PC-3 (cell line): ENCODE results near the gene UGCG. TPM values are rescaled to one million over a fixed set of nuclear protein-coding genes. Genes with fewer than 3 reads are reported as not detected.
"Not testable (repeated sequence)": the region's sequence is repeated elsewhere in the genome, so short reads cannot be mapped to it uniquely, and the experiment has no call there.

ENCODE experiments used
- ATAC-seq: fragments of 200-7000 bp; cut with Tn5 transposase; 2 replicates; pipeline ENCODE4 v1.9.1; 2020; ENCODE audit warnings: mild to moderate bottlenecking, moderate library complexity
- BruUV-seq: library from RNA; stranded (reverse); fragments of 400-500 nt; replicated peaks from 2 replicates; lab custom pipeline; 2021; lab: Mats Ljungman, UMichigan
- CTCF ChIA-PET: fragments of 300-600 bp; sonication (Branson Sonifier 250); formaldehyde crosslinking; loops from one replicate; lab custom pipeline; 2022; ENCODE audit warnings: antibody characterized with exemption; lab: Charles Lee
- POLR2A ChIA-PET: fragments of 300-600 bp; sonication (Branson Sonifier 250); formaldehyde crosslinking; loops from one replicate; lab custom pipeline; 2022; ENCODE audit warnings: antibody characterized with exemption; ENCODE audit not compliant: unreplicated experiment; lab: Charles Lee
- DNase-seq: peaks from one replicate; pipeline ENCODE4 v3.0.0-alpha.2; 2015
- H2AFZ ChIP-seq: fragments of 300-600 bp; sonication (generic); 2 replicates; pipeline ENCODE4 v1.6.0; 2016; ENCODE audit warnings: antibody characterized with exemption, low read length
- H3F3A ChIP-seq: fragments of 300-600 bp; sonication (generic); one replicate; pipeline ENCODE4 v1.6.0; 2017; ENCODE audit warnings: antibody characterized with exemption, low read length, control low read depth, mild to moderate bottlenecking; ENCODE audit not compliant: unreplicated experiment
- H3K27ac ChIP-seq: fragments of 300-600 bp; sonication (generic); 2 replicates; pipeline ENCODE4 v1.5.1; 2016; ENCODE audit warnings: mild to moderate bottlenecking, low read length
- H3K27me3 ChIP-seq: fragments of 300-600 bp; sonication (generic); 2 replicates; pipeline ENCODE4 v1.6.1; 2016; ENCODE audit warnings: low read length, mixed read lengths
- H3K36me3 ChIP-seq: fragments of 300-600 bp; sonication (generic); 2 replicates; pipeline ENCODE4 v1.6.1; 2016; ENCODE audit warnings: low read depth, mixed run types, low read length, mixed read lengths
- H3K4me1 ChIP-seq: fragments of 300-600 bp; sonication (generic); 2 replicates; pipeline ENCODE4 v1.5.1; 2016; ENCODE audit warnings: low read length; ENCODE audit not compliant: insufficient read depth
- H3K4me2 ChIP-seq: fragments of 300-600 bp; sonication (generic); 2 replicates; pipeline ENCODE4 v1.6.0; 2016; ENCODE audit warnings: low read length
- H3K4me3 ChIP-seq: fragments of 300-600 bp; sonication (generic); 2 replicates; pipeline ENCODE4 v1.5.1; 2016; ENCODE audit warnings: mild to moderate bottlenecking, low read length, mixed read lengths
- H3K79me2 ChIP-seq: fragments of 300-600 bp; sonication (generic); 2 replicates; pipeline ENCODE4 v1.6.1; 2017; ENCODE audit warnings: low read length, mixed read lengths
- H3K9ac ChIP-seq: fragments of 300-600 bp; sonication (generic); 2 replicates; pipeline ENCODE4 v1.6.0; 2016; ENCODE audit warnings: mild to moderate bottlenecking, low read length
- H3K9me2 ChIP-seq: fragments of 300-600 bp; sonication (generic); replicated peaks from 2 replicates; pipeline ENCODE4 v1.6.1; 2016; ENCODE audit warnings: mixed run types, low read length, mixed read lengths
- H3K9me3 ChIP-seq: fragments of 300-600 bp; sonication (generic); 2 replicates; pipeline ENCODE4 v1.6.1; 2016; ENCODE audit warnings: low read length, mixed read lengths
- H4K20me1 ChIP-seq: fragments of 300-600 bp; sonication (generic); 2 replicates; pipeline ENCODE4 v1.6.1; 2016; ENCODE audit warnings: low read length, mixed read lengths
- CTCF ChIP-seq: fragments of 300-600 bp; sonication (generic); conservative IDR thresholded peaks from 2 replicates; pipeline ENCODE4 v1.5.1; 2017; ENCODE audit warnings: antibody characterized with exemption, low read depth, mild to moderate bottlenecking, low read length
- EZH2 ChIP-seq: fragments of 300-600 bp; sonication (generic); IDR thresholded peaks from one replicate; pipeline ENCODE4 v1.6.1; 2017; ENCODE audit warnings: antibody characterized with exemption, mild to moderate bottlenecking, low read length; ENCODE audit not compliant: unreplicated experiment
- EZH2phosphoT487 ChIP-seq: fragments of 300-600 bp; sonication (generic); IDR thresholded peaks from 2 replicates; pipeline ENCODE4 v1.6.1; 2018; ENCODE audit warnings: mild to moderate bottlenecking, antibody characterized with exemption, low read length, borderline replicate concordance
- intact Hi-C: fragments of 100-400 bp; cut with micrococcal nuclease; formaldehyde crosslinking; loops from 2 replicates; pipeline ENCODE4 v1.9.0; 2023
- total RNA-seq: library from RNA; depleted of rRNA; stranded (reverse); fragments of >200 nt; gene quantifications from 2 replicates; pipeline ENCODE4 v1.2.3, GENCODE V29; 2014

The UGCG gene
- total RNA-seq, 1 experiment from 2014 or later, result 29.4 TPM

- Histone ChIP-seq H3K36me3 (no peaks in the 10 kb centered on the region), H3K4me3 (no peak overlapping the region), H3K4me1 (peaks cover 34% of the 10 kb centered on the region), H3K27ac (peak overlapping the region; percentile 87), H3K9me2 (no peaks in the 10 kb centered on the region), H3K9ac (peak overlapping the region; percentile 32), H3K9me3 (no peaks in the 10 kb centered on the region), H3F3A (peaks cover 5% of the 10 kb centered on the region), H2AFZ (no peak overlapping the region), H3K79me2 (no peaks in the 10 kb centered on the region), H3K27me3 (no peaks in the 10 kb centered on the region), H3K4me2 (peak overlapping the region; percentile 66), H4K20me1 (no peaks in the 10 kb centered on the region)
- ChIA-PET CTCF (no interaction called here), POLR2A (interaction anchor here (0.6 kb wide), 1 partner anchor 161 kb away, joined by 3 read pairs; no protein-coding TSS in a partner anchor)
- TF ChIP-seq EZH2phosphoT487, result no peak
- TF ChIP-seq CTCF, result no peak
- TF ChIP-seq EZH2, result no peak
- peak; percentile 84 for DNase-seq
- BruUV-seq, result no TSS peak
- intact Hi-C loops, result no loop called here
- ATAC-seq, result peak; percentile 59
Measured at GRCh38 chr9:111959468-111960359, 63.1 kb downstream of the UGCG start.

- H3K4me2 ChIP-seq, H2AFZ ChIP-seq, H3K9me2 ChIP-seq, H3F3A ChIP-seq, H3K27me3 ChIP-seq, H3K9me3 ChIP-seq, BruUV-seq, H4K20me1 ChIP-seq, intact Hi-C loops, DNase-seq, H3K36me3 ChIP-seq, H3K79me2 ChIP-seq, ATAC-seq, H3K4me3 ChIP-seq, POLR2A ChIA-PET, CTCF ChIA-PET: not testable (repeated sequence)
- H3K9ac ChIP-seq, result peak overlapping the region; percentile 24; the same call in 1 of the 2 replicates
- peak overlapping the region; percentile 87 for H3K27ac ChIP-seq
- peaks cover 42% of the 10 kb centered on the region for H3K4me1 ChIP-seq
Measured at GRCh38 chr9:111960485-111960884, 63.9 kb downstream of the UGCG start.

- peak overlapping the region; percentile 87 for H3K27ac ChIP-seq
- DNase-seq, result peak; percentile 28
- intact Hi-C loops, result no loop called here
Measured at GRCh38 chr9:111961009-111961408, 64.4 kb downstream of the UGCG start.

More at GRCh38 chr9:111961009-111961408, 64.4 kb downstream of the UGCG start:
- H3K9me2 ChIP-seq, result no peaks in the 10 kb centered on the region
- no peak overlapping the region for H3K9ac ChIP-seq
- H4K20me1 ChIP-seq, result no peaks in the 10 kb centered on the region
- H3K4me2 ChIP-seq, result no peak overlapping the region
- no peaks in the 10 kb centered on the region for H3K36me3 ChIP-seq
- no TSS peak for BruUV-seq
- TF ChIP-seq EZH2phosphoT487, result no peak
- TF ChIP-seq CTCF, result no peak
- no peak for TF ChIP-seq EZH2
- CTCF ChIA-PET, result no interaction called here
- H3K9me3 ChIP-seq, result no peaks in the 10 kb centered on the region
- no peaks in the 10 kb centered on the region for H3K79me2 ChIP-seq
- no peak overlapping the region for H3K4me3 ChIP-seq
- H3K4me1 ChIP-seq, result peaks cover 46% of the 10 kb centered on the region
- no peak overlapping the region for H2AFZ ChIP-seq
- H3K27me3 ChIP-seq, result no peaks in the 10 kb centered on the region
- ATAC-seq, result no peak
- H3F3A ChIP-seq, result peaks cover 5% of the 10 kb centered on the region
- POLR2A ChIA-PET, result interaction anchor here (0.6 kb wide), 1 partner anchor 707 kb away, joined by 4 read pairs; no protein-coding TSS in a partner anchor
